Right lobe of liver (tissue), 6 donors: ENCODE data around the gene EDA. TPM values are rescaled to one million over a fixed set of nuclear protein-coding genes. Genes with fewer than 3 reads are reported as not detected.

ENCODE experiments used
- ATAC-seq, 4 donors: fragments of 200-7000 bp; cut with Tn5 transposase; one replicate each; pipeline ENCODE4 v1.9.1; 2020; ENCODE audit warnings: mild to moderate bottlenecking in 4 of 4, moderate library complexity in 4 of 4
- DNase-seq, 3 donors: peaks; one replicate each; pipeline ENCODE4 v3.0.0-alpha.2; 2020
- H3K27ac ChIP-seq, 3 donors: fragments of 200-600 bp; one replicate each; pipeline ENCODE4 v1.8.0; 2022
- H3K27me3 ChIP-seq, 2 donors: fragments of 200-600 bp; one replicate each; pipeline ENCODE4 v1.8.0; 2022
- H3K36me3 ChIP-seq, 4 donors: fragments of 200-600 bp; sonication (generic) in 1 of 4; one replicate each; pipeline versions ENCODE4 v1.5.1 to v1.8.0; 2017 to 2022; ENCODE audit warnings: control low read depth in 1 of 4
- H3K4me1 ChIP-seq, 4 donors: fragments of 200-600 bp; sonication (generic) in 1 of 4; one replicate each; pipeline versions ENCODE4 v1.5.1 to v1.8.0; 2017 to 2022; ENCODE audit warnings: control low read depth in 1 of 4
- H3K4me3 ChIP-seq, 3 donors: fragments of 200-600 bp; one replicate each; pipeline ENCODE4 v1.8.0; 2022
- H3K9me3 ChIP-seq, 4 donors: fragments of 200-600 bp; sonication (generic) in 1 of 4; one replicate each; pipeline versions ENCODE4 v1.5.1 to v1.8.0; 2017 to 2022; ENCODE audit warnings: control low read depth in 1 of 4
- POLR2A ChIP-seq: fragments of 450-650 bp; IDR thresholded peaks from one replicate; pipeline ENCODE4 v1.6.1; 2017; ENCODE audit warnings: antibody characterized with exemption, mild to moderate bottlenecking
- WGBS: methylation state at CpG from one replicate; pipeline ENCODE4 v1.1.6; 2018; ENCODE audit warnings: low coverage, low lambda C conversion rate; ENCODE audit not compliant: insufficient coverage; ENCODE audit errors: missing lambda C conversion rate; 5-methylcytosine and 5-hydroxymethylcytosine counted together
- intact Hi-C, 2 donors: fragments of 100-400 bp; cut with DNase I; formaldehyde crosslinking; loops; one replicate each; pipeline versions ENCODE4 v1.11.2 to v1.14.1; 2022
- microRNA-seq, 2 donors: library from miRNA; unstranded; fragments of <30 nt; microRNA quantifications; one replicate each; pipeline ENCODE4, GENCODE V29; 2019 to 2020
- small RNA-seq, 2 experiments: library from RNA; depleted of rRNA; stranded (forward); fragments of <200 nt; gene quantifications; one replicate each; pipeline ENCODE3, GENCODE V24; 2016
- total RNA-seq, 6 experiments: library from RNA; depleted of rRNA in 2 of 6; stranded (reverse); fragments of >200 nt in 2 of 6; fragmentation: NEBNext Ultra II Directional in 3 of 6; extraction: Animal tissue kit (Norgen Biotek cat#: 25700) in 3 of 6; gene quantifications; one replicate each; pipeline versions ENCODE4 v1.1.0 to v1.2.4, GENCODE V29; 2016 to 2023
- TF ChIP-seq, protein P1 (sequence below), 4 donors: fragments of 200-600 bp in 3 of 4; fragments of 450-650 bp in 1 of 4; IDR thresholded peaks; one replicate each; pipeline versions ENCODE4 v1.5.1 to v1.8.0; 2016 to 2022; ENCODE audit warnings: antibody characterized with exemption in 4 of 4, mild to moderate bottlenecking in 2 of 4
- donor health status: DM: no; HTN: yes; CAD: no.
- donor health status: DM: no; HTN: no; CAD: no.
- donor health status: DM: no; HTN: no; CAD: no.
- donor health status: DM: no; HTN: yes; CAD: no.
- donor health status: DM: no; HTN: yes; CAD: no.

EDA gene
- total RNA-seq, 6 experiments from 2014 or later: 1.7 to 2.7 (median 2.1) TPM

DNA sequence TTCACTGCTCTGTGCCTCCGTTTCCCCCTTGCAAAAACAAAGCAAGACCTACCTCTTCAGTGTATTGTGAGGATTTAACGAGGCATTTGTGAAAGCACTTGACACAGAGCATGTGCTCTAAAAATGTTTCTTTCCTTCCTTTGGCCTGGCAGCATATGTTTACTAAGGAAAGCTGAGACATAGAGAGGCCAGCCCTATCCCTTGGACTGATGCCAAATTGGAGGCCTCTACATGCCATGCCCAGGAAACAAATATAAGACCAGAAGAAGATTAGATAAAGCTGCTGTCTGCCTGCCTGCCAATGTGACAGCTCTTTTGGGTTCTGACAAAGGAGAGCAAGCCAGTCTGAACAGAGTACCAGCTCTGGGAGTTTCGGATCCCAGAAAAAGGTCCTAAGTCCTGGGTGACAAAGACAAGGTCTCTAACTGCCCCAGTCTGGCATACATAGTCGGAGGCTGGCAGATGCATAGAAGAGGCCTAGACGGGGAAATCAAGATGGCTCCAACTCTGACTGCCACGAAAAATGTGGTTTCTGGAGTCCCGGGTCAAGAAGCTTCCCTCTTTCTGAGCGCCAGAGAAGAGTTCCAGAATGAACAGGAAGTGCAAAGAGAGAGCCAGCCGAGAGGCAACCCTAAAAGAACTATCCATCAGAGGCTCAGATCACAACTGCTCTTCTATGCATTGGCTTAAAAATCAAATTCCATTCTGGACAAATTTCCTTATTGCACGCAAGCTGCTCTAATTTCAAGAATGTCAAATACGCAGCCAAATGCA is 472.1 kb downstream of the EDA start:
- 67% methylated on average over 10 of the region's 11 CpGs for WGBS

DNA sequence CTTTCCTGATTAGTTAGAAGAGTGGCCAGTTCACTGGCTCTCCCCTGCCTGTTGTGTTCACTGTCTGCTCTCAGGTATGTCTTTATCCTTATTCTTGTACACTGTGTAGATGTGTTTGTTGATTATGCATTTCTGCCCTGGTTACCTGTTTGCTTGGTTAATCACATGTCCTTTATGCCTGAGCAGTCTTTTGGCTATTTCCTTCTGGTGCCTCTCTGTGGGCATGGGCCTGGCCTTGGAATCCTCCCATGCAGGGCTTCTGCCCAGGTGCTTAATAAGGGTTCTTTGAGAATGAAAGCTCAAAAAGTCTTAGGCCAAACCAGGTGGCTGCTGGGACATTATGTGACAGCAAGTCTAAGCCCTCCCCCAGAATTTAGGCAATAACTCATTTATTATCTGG is 472.8 kb downstream of the EDA start:
- DNase-seq (no peak), ATAC-seq (no peak)
- Histone ChIP-seq H3K27me3 (no peaks in the 10 kb centered on the region), H3K4me3 (no peak overlapping the region), H3K36me3 (no peaks in the 10 kb centered on the region), H3K4me1 (no peaks in the 10 kb centered on the region), H3K27ac (no peak overlapping the region), H3K9me3 (no peaks in the 10 kb centered on the region)
- intact Hi-C loops: no loop called here
- TF ChIP-seq POLR2A: no peak
- TF ChIP-seq, protein P1, sequence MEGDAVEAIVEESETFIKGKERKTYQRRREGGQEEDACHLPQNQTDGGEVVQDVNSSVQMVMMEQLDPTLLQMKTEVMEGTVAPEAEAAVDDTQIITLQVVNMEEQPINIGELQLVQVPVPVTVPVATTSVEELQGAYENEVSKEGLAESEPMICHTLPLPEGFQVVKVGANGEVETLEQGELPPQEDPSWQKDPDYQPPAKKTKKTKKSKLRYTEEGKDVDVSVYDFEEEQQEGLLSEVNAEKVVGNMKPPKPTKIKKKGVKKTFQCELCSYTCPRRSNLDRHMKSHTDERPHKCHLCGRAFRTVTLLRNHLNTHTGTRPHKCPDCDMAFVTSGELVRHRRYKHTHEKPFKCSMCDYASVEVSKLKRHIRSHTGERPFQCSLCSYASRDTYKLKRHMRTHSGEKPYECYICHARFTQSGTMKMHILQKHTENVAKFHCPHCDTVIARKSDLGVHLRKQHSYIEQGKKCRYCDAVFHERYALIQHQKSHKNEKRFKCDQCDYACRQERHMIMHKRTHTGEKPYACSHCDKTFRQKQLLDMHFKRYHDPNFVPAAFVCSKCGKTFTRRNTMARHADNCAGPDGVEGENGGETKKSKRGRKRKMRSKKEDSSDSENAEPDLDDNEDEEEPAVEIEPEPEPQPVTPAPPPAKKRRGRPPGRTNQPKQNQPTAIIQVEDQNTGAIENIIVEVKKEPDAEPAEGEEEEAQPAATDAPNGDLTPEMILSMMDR (IDR thresholded peaks at IDR 0.05): no peak

More for the DNA sequence above, 472.1 kb downstream of the EDA start:
- Histone ChIP-seq H3K4me3 (no peak overlapping the region), H3K36me3 (no peaks in the 10 kb centered on the region), H3K27me3 (no peaks in the 10 kb centered on the region), H3K27ac (no peak overlapping the region), H3K4me1 (no peaks in the 10 kb centered on the region), H3K9me3 (no peaks in the 10 kb centered on the region)
- ATAC-seq (no peak), DNase-seq (no peak)
- no peak for TF ChIP-seq POLR2A
- TF ChIP-seq, protein P1 (IDR thresholded peaks at IDR 0.05): no peak
- intact Hi-C loops: no loop called here

Small RNA genes lying within 50 kb of the gene (microRNA-seq; reads per million reads assigned to microRNA genes)
- 3.2 to 5.8 reads per million in 2 donors for gene MIR676

Small RNA genes lying within 50 kb of the gene (small RNA-seq; reads per million reads assigned to genes)
- gene MIR676: 0 to 0.19 reads per million in 2 experiments
- gene RF00012: 0 reads per million in 2 experiments

Other genes with a start within 250 kb of the EDA start
- under 1 TPM; 0.13 to 0.40 (median 0.20) TPM for gene NALF2, start 111.8 kb upstream of the EDA start, total RNA-seq